Gastroesophageal sphincter (tissue), 3 donors: ENCODE results near the gene PDE1C.

Experiments used
- CTCF ChIP-seq, 4 experiments: fragments of 200-600 bp in 2 of 4; fragments of 450-650 bp in 2 of 4; sonication (generic) in 1 of 4; IDR thresholded peaks; one replicate each; pipeline ENCODE4 v1.5.1; 2017 to 2019; ENCODE audit warnings: antibody characterized with exemption in 4 of 4, mild to moderate bottlenecking in 2 of 4, moderate library complexity in 2 of 4
- POLR2A ChIP-seq, 2 donors: fragments of 450-650 bp; IDR thresholded peaks; one replicate each; pipeline ENCODE4 v1.6.1; 2017; ENCODE audit warnings: antibody characterized with exemption in 2 of 2, mild to moderate bottlenecking in 2 of 2, moderate library complexity in 1 of 2

- TF ChIP-seq POLR2A (IDR thresholded peaks at IDR 0.05) (no peak), CTCF (IDR thresholded peaks at IDR 0.05) (no peak)
These were observed 244.6 kb downstream of the PDE1C start for GRCh38 chr7:31825576-31825975.
